Measurements from ENCODE around the gene GNB2.
"Not testable (repeated sequence)": the region's sequence is repeated elsewhere in the genome, so short reads cannot be mapped to it uniquely, and the experiment has no call there.

The GNB2 gene

GRCh38 chr7:100705320-100705752, 31.8 kb downstream of the GNB2 start:
- peak; percentile 42 for DNase-seq

DNA sequence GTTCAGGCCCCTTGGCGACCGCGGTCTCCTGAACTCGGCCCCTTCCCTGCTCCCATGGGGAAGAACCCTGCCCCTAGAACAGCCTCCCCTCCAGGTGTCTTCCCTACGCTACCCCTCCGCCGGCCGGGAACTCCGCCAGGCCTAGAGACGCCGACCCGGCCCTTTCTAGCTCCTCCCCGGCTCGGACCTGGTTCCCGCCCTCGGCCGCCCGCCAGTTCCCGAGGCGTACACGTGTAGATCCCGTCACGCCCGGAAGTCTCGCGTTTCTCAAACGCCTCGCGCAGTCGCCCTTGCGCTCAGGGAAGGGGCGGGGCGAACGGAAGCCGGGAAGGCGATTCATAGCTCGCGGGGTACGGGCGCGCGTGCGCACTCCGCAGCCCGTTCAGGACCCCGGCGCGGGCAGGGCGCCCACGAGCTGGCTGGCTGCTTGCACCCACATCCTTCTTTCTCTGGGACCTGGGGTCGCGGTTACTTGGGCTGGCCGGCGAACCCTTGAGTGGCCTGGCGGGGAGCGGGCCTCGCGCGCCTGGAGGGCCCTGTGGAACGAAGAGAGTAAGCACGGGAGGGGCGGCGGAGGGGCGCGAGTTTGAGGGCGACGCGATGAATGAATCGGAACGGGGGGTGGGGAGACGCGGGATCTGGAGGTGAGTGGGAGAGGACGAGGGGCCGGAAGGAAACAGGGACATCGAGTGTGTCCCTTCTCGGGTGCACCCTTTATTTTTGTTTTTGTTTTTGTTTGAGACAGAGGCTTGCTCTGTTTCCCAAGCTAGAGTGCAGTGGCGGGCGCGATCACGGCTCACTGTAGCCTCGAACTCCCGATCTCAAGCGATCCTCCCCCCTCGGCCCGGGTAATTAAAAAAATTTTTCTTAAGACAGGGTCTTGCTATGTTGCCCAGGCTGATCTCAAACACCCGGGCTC, 32.5 kb downstream of the GNB2 start, which contains the start of gene POP7:
POP7 (plus strand) TSS at position 369 of the 919 bp plus-strand sequence. CDS start 710 bp downstream, outside the sequence.
- DNase-seq: peak; percentile 97

- no peak for DNase-seq
These were observed 33.3 kb downstream of the GNB2 start for GRCh38 chr7:100706672-100707311.

DNA sequence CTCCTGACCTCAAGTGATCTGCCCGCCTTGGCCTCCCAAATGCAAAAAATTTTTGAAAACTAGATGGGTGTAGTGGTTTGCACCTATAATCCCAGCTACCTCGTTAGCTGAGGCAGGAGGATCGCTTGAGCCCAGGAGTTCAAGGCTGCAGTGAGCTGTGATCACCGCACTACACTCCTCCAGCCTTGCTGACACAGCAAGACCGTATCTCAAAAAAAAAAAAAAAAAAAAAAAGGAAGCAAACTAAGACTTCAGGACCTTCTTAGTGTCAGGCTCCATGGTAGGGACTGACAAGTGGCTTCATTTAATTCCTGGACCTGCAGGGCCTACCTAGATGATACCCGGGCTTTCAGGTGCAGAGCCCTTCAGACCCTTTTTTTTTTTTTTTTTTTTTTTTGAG, 34.9 kb downstream of the GNB2 start:
- no peak for DNase-seq

GRCh38 chr7:100710452-100710851, 36.9 kb downstream of the GNB2 start:
- no peak for DNase-seq

- no peak for DNase-seq
These were observed 37.8 kb downstream of the GNB2 start for GRCh38 chr7:100711369-100711768.

DNA sequence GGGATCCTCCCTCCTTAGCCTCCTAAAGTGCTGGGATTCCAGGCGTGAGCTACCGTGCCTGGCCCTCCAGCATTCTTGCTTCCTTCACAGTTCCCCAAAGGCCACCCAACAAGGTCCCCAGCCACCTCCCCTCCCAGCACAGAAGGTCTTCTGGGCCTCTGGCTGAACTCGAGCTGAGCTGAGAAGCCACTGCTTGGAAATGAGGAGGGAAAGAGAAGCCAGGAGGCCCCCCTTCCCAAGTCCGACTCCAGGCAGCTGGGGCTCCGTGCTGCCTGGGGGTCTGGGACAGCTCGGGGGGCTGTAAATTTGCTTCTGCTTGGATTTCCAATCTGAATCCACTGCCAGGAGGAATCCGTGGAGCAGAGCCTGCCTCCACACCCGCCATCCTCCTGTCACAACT, 41.2 kb downstream of the GNB2 start:
- no peak for DNase-seq

- DNase-seq: not testable (repeated sequence)
These were observed 43.5 kb downstream of the GNB2 start for GRCh38 chr7:100717073-100717472.

DNA sequence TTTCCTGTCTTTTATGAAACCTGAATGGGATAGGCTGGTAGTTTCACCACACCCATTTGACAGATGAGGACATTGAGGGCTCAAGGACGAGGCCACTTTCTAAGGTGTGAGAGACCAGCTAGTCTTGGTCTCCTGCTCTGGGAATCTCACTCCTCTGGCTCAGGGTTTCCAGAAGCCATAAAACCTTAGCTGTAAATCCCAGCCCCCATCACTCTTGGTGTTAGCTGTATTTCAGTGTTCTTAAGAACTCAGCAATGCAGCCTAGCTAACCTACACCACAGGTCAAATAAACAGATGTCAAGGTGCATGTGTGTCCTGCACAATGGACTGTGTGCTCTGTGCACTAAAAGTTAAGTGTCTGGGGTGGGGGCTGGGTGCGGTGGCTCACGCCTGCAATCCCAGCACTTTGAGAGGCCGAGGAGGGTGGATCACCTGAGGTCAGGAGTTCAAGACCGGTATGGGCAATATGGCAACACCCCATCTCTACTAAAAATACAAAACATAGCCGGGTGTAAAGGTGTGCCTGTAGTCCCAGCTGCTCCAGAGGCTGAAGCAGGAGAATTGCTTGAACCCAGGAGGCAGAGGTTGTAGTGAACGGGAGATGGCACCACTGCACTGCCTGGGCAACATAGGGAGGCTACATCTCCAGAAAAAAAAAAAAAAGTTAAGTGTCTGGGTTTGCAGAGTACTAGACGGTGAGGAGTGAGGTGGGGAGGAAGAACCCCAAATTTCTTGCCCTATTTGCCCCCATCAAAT, 46.2 kb downstream of the GNB2 start:
- no peak for DNase-seq

GRCh38 chr7:100720279-100720670, 46.7 kb downstream of the GNB2 start, which contains the start of gene EPO:
Gene EPO (plus strand): TSS chr7:100720468. CDS start chr7:100720981, 513 bp downstream.
- DNase-seq: no peak

DNA sequence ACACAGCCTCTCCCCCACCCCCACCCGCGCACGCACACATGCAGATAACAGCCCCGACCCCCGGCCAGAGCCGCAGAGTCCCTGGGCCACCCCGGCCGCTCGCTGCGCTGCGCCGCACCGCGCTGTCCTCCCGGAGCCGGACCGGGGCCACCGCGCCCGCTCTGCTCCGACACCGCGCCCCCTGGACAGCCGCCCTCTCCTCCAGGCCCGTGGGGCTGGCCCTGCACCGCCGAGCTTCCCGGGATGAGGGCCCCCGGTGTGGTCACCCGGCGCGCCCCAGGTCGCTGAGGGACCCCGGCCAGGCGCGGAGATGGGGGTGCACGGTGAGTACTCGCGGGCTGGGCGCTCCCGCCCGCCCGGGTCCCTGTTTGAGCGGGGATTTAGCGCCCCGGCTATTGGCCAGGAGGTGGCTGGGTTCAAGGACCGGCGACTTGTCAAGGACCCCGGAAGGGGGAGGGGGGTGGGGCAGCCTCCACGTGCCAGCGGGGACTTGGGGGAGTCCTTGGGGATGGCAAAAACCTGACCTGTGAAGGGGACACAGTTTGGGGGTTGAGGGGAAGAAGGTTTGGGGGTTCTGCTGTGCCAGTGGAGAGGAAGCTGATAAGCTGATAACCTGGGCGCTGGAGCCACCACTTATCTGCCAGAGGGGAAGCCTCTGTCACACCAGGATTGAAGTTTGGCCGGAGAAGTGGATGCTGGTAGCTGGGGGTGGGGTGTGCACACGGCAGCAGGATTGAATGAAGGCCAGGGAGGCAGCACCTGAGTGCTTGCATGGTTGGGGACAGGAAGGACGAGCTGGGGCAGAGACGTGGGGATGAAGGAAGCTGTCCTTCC, 47.3 kb downstream of the GNB2 start:
- DNase-seq: no peak

DNA sequence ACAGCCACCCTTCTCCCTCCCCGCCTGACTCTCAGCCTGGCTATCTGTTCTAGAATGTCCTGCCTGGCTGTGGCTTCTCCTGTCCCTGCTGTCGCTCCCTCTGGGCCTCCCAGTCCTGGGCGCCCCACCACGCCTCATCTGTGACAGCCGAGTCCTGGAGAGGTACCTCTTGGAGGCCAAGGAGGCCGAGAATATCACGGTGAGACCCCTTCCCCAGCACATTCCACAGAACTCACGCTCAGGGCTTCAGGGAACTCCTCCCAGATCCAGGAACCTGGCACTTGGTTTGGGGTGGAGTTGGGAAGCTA, 47.9 kb downstream of the GNB2 start:
- DNase-seq: no peak

DNA sequence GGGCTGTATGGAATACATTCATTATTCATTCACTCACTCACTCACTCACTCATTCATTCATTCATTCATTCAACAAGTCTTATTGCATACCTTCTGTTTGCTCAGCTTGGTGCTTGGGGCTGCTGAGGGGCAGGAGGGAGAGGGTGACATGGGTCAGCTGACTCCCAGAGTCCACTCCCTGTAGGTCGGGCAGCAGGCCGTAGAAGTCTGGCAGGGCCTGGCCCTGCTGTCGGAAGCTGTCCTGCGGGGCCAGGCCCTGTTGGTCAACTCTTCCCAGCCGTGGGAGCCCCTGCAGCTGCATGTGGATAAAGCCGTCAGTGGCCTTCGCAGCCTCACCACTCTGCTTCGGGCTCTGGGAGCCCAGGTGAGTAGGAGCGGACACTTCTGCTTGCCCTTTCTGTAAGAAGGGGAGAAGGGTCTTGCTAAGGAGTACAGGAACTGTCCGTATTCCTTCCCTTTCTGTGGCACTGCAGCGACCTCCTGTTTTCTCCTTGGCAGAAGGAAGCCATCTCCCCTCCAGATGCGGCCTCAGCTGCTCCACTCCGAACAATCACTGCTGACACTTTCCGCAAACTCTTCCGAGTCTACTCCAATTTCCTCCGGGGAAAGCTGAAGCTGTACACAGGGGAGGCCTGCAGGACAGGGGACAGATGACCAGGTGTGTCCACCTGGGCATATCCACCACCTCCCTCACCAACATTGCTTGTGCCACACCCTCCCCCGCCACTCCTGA, 49.1 kb downstream of the GNB2 start:
- DNase-seq: no peak

DNA sequence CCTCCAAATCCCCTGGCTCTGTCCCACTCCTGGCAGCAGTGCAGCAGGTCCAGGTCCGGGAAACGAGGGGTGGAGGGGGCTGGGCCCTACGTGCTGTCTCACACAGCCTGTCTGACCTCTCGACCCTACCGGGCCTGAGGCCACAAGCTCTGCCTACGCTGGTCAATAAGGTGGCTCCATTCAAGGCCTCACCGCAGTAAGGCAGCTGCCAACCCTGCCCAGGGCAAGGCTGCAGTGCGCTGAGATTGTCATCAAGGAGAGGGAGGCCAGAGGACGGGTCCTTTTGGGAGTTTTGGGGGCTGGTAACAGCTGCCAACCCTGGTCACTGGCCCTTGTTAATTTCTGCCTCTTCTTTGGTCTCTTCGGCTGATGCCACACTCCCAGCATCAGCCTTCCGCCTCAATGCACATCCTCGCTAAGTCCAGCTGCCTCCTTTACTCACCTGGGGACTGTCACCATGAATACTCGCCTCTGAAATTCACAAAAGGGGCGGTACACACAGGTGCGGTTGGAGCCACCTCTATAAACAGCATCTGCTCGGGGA, 50.3 kb downstream of the GNB2 start:
- DNase-seq: no peak

DNA sequence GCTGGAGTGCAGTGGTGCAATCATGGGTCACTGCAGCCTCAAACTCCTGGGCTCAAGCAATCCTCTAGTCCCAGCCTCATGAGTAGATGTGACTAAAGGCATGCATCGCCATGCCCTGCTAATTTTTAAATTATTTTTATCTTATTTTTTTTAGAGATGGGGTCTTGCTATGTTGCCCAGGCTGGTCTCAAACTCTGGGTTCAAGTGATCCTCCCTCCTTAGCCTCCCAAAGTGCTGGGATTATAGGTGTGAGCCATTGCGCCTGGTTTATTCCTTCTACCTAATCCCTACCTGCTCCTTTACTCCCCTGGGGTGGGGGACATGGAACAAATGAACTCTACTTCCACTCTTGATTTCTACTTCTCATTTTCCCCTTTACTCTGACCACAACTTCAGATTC, 50.8 kb downstream of the GNB2 start:
- not testable (repeated sequence) for DNase-seq

DNA sequence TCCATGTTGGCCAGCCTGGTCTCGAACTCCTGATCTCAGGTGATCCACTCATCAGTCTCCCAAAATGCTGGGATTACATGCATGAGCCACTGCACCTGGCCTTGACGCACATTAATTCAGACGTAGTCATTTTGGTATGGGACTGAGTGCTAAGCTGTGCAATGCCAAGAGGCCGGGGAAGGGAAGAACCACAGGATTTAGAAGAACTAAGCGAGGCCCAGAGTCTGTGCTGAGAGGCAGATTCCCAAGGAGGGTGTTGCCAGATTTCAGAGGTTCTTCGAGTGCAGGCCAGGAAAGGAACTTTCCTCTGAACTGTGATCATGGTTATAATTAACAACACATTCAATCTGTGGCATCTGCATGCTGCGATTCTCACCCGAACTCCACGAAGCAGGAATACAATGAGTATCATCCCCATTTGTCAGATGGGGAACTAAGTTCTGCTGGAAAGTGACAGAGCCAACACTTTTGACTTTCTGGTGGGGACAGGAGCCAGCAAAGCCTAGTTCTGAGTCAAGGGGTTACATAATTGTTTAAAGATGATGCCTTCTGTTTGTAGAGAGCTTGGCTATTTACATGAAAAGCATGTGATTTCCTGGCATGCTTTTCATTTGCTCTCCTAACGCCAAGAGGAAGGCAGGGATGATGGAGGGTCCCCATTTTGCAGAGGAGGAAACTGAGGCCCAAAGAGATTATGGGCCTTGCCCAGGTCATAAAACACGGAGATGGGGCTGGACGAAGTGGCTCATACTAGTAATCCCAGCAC, 53.6 kb downstream of the GNB2 start:
- no peak for DNase-seq

- no peak for DNase-seq
These were observed 54.7 kb downstream of the GNB2 start for GRCh38 chr7:100728196-100728595.
